Central memory CD4-positive, alpha-beta T cell (primary cell): ENCODE data around the gene HOXC5.

Source experiments
- DNase-seq: peaks from one replicate; pipeline ENCODE4 v3.0.0; 2022
- total RNA-seq, 3 experiments: gene quantifications; one replicate each; lab custom pipeline; 2026; lab: John Stamatoyannopoulos, UW

HOXC5 gene
- 0 reads per million in 3 experiments for total RNA-seq

DNA sequence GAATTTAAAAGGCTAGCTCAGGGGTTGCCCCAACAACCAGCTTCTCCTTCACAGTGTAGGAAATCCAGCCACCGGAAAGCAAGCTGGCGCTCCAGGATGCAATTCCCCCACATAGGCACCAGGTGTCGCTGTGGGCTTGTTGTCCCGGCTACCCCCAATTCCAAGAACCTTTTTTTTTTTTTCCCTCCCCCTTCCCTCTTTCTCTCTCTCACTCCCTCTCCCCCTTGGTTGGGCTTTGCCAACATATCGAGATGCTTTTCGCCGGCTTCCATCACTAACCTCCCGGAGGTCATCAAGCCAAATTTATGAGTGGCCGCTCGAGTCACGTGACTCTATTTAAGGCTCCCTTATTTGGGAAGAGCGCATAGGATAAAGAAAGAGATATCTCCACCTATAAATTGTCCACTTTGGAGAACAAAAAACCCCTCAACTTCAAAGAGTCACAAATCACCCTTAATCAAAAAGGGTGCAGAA, at the start of gene HOXC5:
HOXC5 (plus strand) TSS at position 424 of the 474 bp plus-strand sequence. CDS start 73 bp downstream, outside the sequence.
- peak; percentile 44 for DNase-seq

GRCh38 chr12:53983568-53983949, 49.3 kb upstream of the HOXC5 start:
- no peak for DNase-seq

GRCh38 chr12:53983950-53984572, 48.8 kb upstream of the HOXC5 start:
- no peak for DNase-seq

DNA sequence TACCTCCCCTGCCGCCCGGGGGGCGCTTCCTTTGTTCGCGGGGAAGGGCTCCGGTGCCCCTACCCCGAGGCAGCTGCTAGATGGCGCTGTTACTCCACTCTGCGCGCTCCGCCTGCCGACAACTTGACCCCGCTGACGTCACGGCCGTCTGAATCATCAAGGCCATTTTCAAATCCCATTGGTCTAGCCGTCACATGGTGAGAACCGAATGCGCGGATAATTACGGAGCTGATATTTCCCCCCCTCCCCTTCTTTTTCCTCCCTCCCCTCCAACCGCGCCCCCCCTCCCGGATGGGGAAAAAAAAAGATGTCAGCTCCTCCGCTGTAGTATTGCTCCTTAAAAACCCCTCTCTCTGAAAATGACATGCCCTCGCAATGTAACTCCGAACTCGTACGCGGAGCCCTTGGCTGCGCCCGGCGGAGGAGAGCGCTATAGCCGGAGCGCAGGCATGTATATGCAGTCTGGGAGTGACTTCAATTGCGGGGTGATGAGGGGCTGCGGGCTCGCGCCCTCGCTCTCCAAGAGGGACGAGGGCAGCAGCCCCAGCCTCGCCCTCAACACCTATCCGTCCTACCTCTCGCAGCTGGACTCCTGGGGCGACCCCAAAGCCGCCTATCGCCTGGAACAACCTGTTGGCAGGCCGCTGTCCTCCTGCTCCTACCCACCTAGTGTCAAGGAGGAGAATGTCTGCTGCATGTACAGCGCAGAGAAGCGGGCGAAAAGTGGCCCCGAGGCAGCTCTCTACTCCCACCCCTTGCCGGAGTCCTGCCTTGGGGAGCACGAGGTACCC, 47.8 kb upstream of the HOXC5 start, which contains the start of gene HOXC10:
HOXC10 (plus strand) TSS at position 246 of the 791 bp plus-strand sequence; CDS start at position 360, 114 bp downstream.
- peak; percentile 34 for DNase-seq

DNA sequence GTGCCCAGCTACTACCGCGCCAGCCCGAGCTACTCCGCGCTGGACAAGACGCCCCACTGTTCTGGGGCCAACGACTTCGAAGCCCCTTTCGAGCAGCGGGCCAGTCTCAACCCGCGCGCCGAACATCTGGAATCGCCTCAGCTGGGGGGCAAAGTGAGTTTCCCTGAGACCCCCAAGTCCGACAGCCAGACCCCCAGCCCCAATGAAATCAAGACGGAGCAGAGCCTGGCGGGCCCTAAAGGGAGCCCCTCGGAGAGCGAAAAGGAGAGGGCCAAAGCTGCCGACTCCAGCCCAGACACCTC, 47.2 kb upstream of the HOXC5 start:
- DNase-seq: no peak

GRCh38 chr12:53985994-53986685, 46.7 kb upstream of the HOXC5 start:
- DNase-seq: no peak

- no peak for DNase-seq
Measured at GRCh38 chr12:53986686-53987483, 46.0 kb upstream of the HOXC5 start.

DNA sequence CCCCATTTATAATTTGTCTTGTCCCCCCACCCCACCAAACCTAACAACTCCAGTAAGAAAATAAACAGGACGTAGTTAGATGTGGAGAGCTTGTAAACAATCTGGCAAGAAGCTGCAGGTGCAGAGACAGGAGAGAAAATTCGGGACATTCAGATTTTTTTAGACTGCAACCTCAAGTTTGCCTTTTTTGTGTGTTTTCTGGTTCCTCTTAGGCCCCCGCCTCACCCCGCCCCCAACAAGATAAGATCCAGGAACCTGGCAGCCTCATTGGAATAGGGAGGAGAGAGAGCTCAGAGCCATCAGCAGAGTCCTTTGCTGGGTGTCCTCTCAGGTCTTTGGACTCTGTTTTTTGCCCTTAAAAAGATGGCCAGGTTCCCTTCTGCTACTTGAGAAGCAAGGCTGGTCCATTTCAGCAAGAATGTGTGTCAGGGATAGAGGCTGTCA, 45.0 kb upstream of the HOXC5 start:
- DNase-seq: no peak

GRCh38 chr12:53988541-53989226, 44.2 kb upstream of the HOXC5 start:
- DNase-seq: no peak

DNA sequence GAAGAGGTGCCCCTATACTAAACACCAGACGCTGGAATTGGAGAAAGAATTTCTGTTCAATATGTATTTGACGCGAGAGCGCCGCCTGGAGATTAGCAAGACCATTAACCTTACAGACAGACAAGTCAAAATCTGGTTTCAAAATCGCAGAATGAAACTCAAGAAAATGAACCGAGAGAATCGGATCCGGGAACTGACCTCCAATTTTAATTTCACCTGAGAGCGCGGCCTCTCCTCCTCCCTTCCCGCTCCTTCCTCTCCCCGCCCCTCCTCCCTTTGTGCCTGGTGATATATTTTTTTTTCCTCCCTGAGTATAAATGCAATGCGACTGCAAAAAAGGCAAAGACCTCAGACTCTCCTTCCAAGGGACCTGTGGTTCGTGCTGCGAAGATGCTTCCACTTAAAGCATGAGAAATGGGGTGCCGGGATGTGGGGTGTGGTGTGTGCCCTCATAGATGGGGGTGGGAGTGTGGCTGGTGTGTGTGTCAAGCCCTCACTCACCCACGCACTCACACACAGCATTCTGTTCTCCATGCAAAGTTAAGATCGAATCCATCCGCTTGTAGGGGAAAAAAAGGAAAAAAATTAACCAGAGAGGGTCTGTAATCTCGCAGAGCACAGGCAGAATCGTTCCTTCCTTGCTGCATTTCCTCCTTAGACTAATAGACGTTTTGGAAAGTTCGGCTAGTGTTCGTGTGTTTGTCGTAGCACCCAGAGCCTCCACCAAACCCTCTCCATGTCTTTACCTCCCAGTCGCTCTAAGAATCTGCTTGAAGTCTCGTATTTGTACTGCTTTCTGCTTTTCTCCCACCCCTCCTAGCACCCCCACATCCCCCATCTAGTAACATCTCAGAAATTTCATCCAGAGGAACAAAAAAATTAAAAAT, 43.4 kb upstream of the HOXC5 start:
- DNase-seq: no peak

- no peak for DNase-seq
Measured at GRCh38 chr12:53990311-53991076, 42.4 kb upstream of the HOXC5 start.

DNA sequence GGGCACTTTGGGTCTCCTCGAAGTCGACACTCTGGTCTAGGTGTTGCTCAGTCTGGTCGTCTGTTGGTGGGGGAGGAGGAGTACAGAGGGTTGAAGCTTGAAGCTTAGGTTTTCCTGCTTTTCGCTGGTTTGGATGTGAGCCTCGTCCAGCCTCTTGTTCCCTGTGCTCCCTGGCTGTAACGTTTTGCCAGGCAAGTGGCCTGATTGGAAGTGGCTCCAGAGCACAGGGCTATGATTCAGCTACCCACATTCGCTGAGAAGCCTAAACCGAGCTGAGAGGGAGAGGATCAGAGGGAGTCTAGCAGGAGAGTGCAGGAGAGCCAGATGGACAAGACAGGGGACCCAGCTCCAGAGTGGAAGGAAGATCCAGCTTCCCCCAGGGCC, 41.8 kb upstream of the HOXC5 start:
- DNase-seq: no peak

DNA sequence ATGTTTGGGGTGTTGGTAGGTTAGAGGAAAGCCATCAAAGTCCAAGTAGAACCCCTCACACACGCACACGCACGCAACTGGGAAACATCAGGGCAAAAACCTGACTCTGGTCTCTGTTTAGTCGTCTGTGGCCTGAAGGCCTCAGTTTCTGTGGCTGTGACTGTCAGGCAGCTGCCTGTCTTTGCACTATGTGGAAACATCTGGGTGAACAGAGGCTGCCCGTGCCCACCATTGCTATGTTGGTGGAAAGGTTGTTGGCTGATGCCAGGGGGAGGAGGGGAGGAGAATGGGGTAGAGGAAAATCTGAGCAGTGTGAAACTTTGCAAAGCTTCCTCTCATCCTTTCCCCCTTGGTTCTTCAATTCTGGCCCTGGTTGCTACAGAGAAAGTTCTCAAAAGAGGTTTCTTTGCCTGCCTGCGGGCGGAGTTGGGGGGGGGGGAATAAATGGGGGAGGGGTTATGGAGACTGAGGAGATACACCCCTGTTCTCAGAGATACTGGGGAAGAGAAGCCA, 40.4 kb upstream of the HOXC5 start:
- DNase-seq: no peak

DNA sequence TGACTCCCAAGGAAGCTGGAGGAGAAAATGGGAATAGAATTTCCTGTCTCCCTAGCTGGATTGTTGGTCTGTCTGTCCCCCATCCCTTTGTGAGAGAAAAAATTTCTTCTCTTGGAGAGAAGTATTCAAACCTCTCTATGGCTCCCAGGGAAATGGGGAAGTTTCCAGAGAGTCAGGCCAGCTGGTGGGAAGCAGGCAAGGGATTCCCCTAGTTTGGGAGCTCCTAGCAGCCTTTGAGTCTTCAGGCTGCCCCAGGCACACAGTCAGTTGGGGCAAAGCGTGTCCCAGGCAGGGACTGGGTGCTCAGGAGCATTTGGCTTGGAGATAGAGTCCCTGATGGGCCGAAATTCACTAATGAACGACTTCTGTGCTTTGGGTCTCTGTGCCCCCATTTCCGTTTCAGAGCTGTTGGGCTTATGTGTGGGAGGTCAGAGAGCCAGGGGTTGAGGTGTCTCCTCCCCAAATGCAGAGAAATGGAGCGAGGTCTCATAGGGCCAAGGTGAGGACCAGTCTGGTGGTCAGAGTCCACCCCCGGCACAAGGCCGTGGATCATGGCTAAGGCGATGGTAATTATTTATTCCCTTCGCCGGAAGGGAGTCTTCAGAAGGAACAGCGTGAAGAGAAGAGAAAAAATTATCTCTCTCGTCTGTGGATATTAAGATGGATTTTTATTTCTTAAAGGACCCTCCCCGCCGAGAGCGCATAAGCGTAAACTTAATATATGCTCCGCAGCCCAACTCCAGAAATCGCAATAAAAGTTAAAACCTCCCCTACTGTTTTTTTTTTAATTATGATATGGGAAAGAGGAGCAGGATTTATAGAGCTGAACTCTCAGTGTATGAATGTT, 39.5 kb upstream of the HOXC5 start:
- DNase-seq: no peak

DNA sequence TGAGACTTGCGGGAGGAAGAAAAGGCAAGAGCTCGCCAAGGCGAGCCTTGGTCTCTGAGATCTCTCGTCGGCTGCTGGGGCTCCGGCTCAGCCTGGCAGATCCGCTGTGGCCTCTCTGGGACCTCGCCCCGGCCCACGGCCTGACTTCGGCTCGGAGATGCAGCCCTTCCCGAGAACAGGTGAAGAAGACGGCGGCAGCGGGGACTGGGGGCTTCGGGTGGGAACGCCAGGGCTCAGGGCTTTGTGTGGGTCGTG, 38.9 kb upstream of the HOXC5 start:
- no peak for DNase-seq

DNA sequence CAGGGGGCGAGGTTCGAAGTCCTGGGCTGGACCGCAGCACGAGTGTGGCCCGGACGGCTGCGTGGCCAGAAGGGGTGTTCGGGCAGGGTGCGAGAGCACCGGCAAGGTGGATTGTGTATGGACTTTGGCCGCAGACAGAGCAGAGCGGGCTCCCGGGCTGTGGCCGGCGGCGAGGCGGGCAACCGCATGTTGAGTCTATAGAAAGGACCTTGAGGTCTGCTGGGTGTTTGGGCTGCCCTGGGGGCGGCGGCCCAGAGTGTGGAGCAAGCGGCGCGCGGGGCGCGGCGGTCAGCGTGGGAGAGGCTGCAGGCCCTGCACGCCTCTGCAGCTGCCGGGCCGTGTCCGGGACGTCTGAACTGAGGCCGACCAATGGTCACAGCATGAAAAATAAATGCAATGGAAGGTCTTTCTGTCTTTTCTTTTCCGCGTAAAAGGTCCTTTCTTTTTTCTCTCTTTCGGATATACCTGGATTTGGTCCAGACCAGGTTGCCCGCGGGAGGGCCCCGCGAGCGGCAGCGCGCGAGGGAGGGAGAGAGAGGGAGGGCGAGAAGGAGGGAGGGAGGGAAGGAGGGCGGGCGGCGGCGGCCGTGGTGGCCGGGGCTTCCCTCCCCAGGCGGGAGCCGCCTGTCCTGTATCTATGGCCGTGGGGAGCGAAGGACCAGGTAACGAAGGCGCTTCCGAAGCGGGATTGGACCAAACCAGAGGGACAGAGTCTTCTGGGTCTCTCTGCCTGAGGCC, 38.4 kb upstream of the HOXC5 start:
- no peak for DNase-seq

GRCh38 chr12:53995002-53995377, 37.9 kb upstream of the HOXC5 start:
- DNase-seq: no peak

GRCh38 chr12:53995378-53996239, 37.2 kb upstream of the HOXC5 start:
- DNase-seq: no peak
